ENCODE data around the gene STAMBPL1. TPM values are rescaled to one million over a fixed set of nuclear protein-coding genes. Genes with fewer than 3 reads are reported as not detected.
"Not testable (repeated sequence)": the region's sequence is repeated elsewhere in the genome, so short reads cannot be mapped to it uniquely, and the experiment has no call there.

Gene STAMBPL1
- total RNA-seq, 3 donors from 2014 or later (not counting 1 experiment from before 2014, with no cell fraction given): 14.8 to 30.3 (median 18.1) TPM

DNA sequence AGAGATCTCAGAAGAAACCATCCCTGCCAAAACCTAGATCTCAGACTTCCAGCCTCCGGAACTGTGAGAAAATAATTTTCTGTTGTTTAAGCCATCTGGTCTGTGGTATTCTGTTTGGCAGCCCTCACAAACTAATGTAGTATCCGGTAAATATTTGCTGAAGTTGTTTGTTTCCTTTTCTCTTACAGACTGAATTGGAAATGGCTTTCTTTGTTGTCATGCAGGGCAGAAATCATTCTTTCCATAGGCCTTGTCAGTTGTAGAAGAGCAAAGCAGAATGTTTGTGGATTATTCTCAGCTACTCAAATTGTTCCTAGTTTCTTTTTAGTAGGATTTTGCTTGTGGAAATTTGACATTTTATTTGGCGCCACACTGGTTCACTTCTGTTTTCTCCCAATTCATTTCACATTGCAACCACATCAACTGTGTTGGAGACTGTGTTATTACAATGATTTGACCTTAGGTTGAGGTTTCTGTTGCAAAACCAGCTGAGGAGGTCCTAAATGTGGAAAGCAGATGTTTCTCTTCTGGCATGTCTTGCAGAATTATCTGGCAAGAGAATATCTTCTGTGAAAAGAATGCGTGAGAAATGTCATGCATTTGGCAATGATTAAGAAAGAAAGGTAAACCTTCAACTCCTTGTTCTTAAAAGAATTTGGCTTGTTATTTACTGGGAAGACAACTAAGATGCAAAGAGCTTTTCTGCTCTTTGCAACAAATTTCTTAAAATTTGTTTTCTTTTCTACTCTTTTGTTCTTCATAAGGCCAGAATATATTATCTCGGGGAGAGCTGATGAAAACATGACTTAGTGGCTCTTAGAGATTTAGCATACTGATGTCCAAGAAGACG, 46.7 kb downstream of the STAMBPL1 start:
- Histone ChIP-seq H3K27me3 (ENCODE audit: control insufficient read depth, insufficient read depth, low read length) (no peaks in the 10 kb centered on the region), H3K4me3 (ENCODE audit: low read length) (no peak overlapping the region), H3K4me1 (ENCODE audit: control insufficient read depth, insufficient read depth, low read length) (no peaks in the 10 kb centered on the region), H3K27ac (ENCODE audit: low read length) (no peak overlapping the region), H3K36me3 (ENCODE audit: control insufficient read depth, insufficient read depth, low read length) (peaks cover 26% of the 10 kb centered on the region), H3K9me3 (ENCODE audit: control insufficient read depth, insufficient read depth, low read length) (no peaks in the 10 kb centered on the region)
- intact Hi-C loops (cut with micrococcal nuclease): no loop called here
- Mint-ChIP-seq H3K27me3 (ENCODE audit: low read depth in 2 of 2) (no peaks in the 10 kb centered on the region), H3K4me3 (no peak overlapping the region), H3K27ac (no peak overlapping the region), H3K36me3 (no peaks in the 10 kb centered on the region), H3K4me1 (no peaks in the 10 kb centered on the region), H3K9me3 (no peaks in the 10 kb centered on the region)
- DNase-seq (no peak), ATAC-seq (no peak)
- TF ChIP-seq, protein P1, sequence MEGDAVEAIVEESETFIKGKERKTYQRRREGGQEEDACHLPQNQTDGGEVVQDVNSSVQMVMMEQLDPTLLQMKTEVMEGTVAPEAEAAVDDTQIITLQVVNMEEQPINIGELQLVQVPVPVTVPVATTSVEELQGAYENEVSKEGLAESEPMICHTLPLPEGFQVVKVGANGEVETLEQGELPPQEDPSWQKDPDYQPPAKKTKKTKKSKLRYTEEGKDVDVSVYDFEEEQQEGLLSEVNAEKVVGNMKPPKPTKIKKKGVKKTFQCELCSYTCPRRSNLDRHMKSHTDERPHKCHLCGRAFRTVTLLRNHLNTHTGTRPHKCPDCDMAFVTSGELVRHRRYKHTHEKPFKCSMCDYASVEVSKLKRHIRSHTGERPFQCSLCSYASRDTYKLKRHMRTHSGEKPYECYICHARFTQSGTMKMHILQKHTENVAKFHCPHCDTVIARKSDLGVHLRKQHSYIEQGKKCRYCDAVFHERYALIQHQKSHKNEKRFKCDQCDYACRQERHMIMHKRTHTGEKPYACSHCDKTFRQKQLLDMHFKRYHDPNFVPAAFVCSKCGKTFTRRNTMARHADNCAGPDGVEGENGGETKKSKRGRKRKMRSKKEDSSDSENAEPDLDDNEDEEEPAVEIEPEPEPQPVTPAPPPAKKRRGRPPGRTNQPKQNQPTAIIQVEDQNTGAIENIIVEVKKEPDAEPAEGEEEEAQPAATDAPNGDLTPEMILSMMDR (IDR thresholded peaks at IDR 0.05): no peak
- 95% methylated on average over 5 of the region's 6 CpGs for WGBS (ENCODE audit: insufficient coverage)

DNA sequence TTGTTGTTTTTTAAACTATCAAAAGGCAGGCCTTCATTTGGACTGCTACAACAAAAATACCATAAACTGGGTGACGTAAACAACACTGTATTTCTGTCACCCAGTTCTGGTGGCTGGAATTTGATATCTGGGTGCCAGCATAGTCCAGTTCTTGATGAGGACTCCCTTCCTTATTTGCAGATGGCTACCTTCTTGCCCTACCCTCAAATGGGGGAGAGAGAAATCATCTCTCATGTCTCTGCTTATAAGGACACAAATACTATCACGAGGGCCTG, 47.3 kb downstream of the STAMBPL1 start:
- ATAC-seq: no peak
- DNase-seq: no peak
- Histone ChIP-seq H3K4me1 (ENCODE audit: control insufficient read depth, insufficient read depth, low read length) (no peaks in the 10 kb centered on the region), H3K4me3 (ENCODE audit: low read length) (no peak overlapping the region), H3K27ac (ENCODE audit: low read length) (no peak overlapping the region), H3K27me3 (ENCODE audit: control insufficient read depth, insufficient read depth, low read length) (no peaks in the 10 kb centered on the region), H3K36me3 (ENCODE audit: control insufficient read depth, insufficient read depth, low read length) (peaks cover 25% of the 10 kb centered on the region), H3K9me3 (ENCODE audit: control insufficient read depth, insufficient read depth, low read length) (no peaks in the 10 kb centered on the region)
- Mint-ChIP-seq H3K27ac (no peak overlapping the region), H3K27me3 (ENCODE audit: low read depth in 2 of 2) (no peaks in the 10 kb centered on the region), H3K36me3 (no peaks in the 10 kb centered on the region), H3K4me3 (no peak overlapping the region), H3K9me3 (no peaks in the 10 kb centered on the region), H3K4me1 (peaks cover 0 to under 1% of the 10 kb centered on the region in 2 donors)
- WGBS (ENCODE audit: insufficient coverage): 100% methylated on average over 2 of the region's 2 CpGs
- intact Hi-C loops (cut with micrococcal nuclease): no loop called here
- TF ChIP-seq, protein P1 (IDR thresholded peaks at IDR 0.05): no peak

DNA sequence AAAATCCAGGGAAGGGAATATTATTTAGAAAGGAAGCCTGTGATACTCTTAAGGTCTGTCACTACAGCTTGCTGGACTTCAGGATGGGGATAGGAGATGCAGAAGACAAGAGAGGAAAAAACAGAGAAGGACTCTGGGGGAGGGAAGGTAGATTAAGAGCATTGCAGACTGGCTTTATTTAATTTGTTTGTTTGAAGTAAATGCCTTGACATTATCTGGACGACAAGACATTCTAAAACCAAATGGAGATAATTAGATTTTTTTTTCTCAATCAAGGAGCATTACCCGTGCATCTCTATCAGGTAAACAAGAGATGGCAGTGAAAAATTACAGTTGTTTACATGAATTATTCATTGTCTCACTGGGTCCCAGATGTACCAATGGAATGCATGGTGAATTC, 48.2 kb downstream of the STAMBPL1 start:
- TF ChIP-seq, protein P1 (IDR thresholded peaks at IDR 0.05): no peak
- Histone ChIP-seq H3K4me3 (ENCODE audit: low read length) (no peak overlapping the region), H3K4me1 (ENCODE audit: control insufficient read depth, insufficient read depth, low read length) (no peaks in the 10 kb centered on the region), H3K27ac (ENCODE audit: low read length) (no peak overlapping the region), H3K9me3 (ENCODE audit: control insufficient read depth, insufficient read depth, low read length) (no peaks in the 10 kb centered on the region), H3K27me3 (ENCODE audit: control insufficient read depth, insufficient read depth, low read length) (no peaks in the 10 kb centered on the region), H3K36me3 (ENCODE audit: control insufficient read depth, insufficient read depth, low read length) (peaks cover 18% of the 10 kb centered on the region)
- DNase-seq: no peak
- no peaks in the 10 kb centered on the region for H3K27me3 Mint-ChIP-seq (ENCODE audit: low read depth in 2 of 2)
- intact Hi-C loops (cut with micrococcal nuclease): no loop called here
- H3K36me3 Mint-ChIP-seq: no peaks in the 10 kb centered on the region
- peaks cover 0 to 4% of the 10 kb centered on the region in 2 donors for H3K4me1 Mint-ChIP-seq
- no peak overlapping the region for H3K27ac Mint-ChIP-seq
- 100% methylated on average over 2 of the region's 2 CpGs for WGBS (ENCODE audit: insufficient coverage)
- H3K9me3 Mint-ChIP-seq: no peaks in the 10 kb centered on the region
- no peak overlapping the region for H3K4me3 Mint-ChIP-seq
- no peak for ATAC-seq

DNA sequence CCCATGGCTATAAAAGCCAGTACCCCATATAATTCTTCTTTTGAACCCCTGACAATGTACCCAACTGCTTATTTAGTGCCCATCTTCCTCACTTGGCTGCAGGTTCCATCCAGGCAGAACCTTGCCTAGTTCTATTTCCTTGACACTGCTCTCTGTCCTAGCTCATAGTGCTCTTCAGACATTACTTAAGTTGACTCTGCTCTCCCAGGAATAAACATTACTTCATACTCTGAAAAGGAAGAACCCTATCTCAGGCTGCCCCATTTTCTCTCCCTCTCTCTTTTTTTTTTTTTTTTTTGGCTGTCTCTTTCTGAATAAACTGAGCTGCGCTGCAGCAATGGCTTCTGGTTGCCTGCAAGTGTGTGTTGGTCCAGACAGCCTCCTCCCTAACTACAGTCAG, 51.5 kb downstream of the STAMBPL1 start:
- peaks cover 4% of the 10 kb centered on the region for H3K36me3 ChIP-seq (ENCODE audit: control insufficient read depth, insufficient read depth, low read length)
- 100% methylated on average over 1 of the region's 1 CpG for WGBS (ENCODE audit: insufficient coverage)
- no peak overlapping the region for H3K4me3 Mint-ChIP-seq
- H3K36me3 Mint-ChIP-seq: no peaks in the 10 kb centered on the region
- H3K27me3 Mint-ChIP-seq (ENCODE audit: low read depth in 2 of 2): no peaks in the 10 kb centered on the region
- H3K4me3 ChIP-seq (ENCODE audit: low read length): no peak overlapping the region
- H3K4me1 Mint-ChIP-seq: peaks cover 12 to 16% of the 10 kb centered on the region in 2 donors
- H3K9me3 ChIP-seq (ENCODE audit: control insufficient read depth, insufficient read depth, low read length): no peaks in the 10 kb centered on the region
- no peak overlapping the region for H3K27ac ChIP-seq (ENCODE audit: low read length)
- no peak for DNase-seq
- no peak overlapping the region for H3K27ac Mint-ChIP-seq
- TF ChIP-seq, protein P1 (IDR thresholded peaks at IDR 0.05): no peak
- H3K9me3 Mint-ChIP-seq: no peaks in the 10 kb centered on the region
- ATAC-seq: no peak
- H3K4me1 ChIP-seq (ENCODE audit: control insufficient read depth, insufficient read depth, low read length): peaks cover 9% of the 10 kb centered on the region
- intact Hi-C loops (cut with micrococcal nuclease): loop anchor here (5.0 kb wide), 1 partner anchor 49 kb away; the partner anchor contains the start of gene STAMBPL1
- no peaks in the 10 kb centered on the region for H3K27me3 ChIP-seq (ENCODE audit: control insufficient read depth, insufficient read depth, low read length)

DNA sequence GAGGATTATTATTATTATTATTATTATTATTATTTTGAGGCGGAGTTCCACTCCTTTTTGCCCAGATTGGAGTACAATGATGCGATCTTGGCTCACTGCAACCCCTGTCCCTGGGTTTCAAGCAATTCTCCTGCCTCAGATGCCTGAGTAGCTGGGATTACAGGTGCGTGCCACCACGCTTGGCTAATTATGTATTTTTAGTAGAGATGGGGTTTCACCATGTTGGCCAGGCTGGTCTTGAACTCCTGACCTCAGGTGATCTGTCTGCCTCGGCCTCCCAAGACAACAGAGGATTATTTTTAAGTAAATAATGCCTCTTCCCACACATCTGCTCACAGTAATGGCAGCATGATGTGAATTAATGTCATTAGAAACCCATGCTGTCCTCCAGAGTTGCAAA, 52.0 kb downstream of the STAMBPL1 start:
- not testable (repeated sequence) for H3K27ac ChIP-seq (ENCODE audit: low read length); H3K36me3 ChIP-seq (ENCODE audit: control insufficient read depth, insufficient read depth, low read length); DNase-seq; H3K9me3 Mint-ChIP-seq; H3K36me3 Mint-ChIP-seq; H3K27me3 ChIP-seq (ENCODE audit: control insufficient read depth, insufficient read depth, low read length); ATAC-seq; H3K9me3 ChIP-seq (ENCODE audit: control insufficient read depth, insufficient read depth, low read length); H3K27me3 Mint-ChIP-seq (ENCODE audit: low read depth in 2 of 2); H3K4me1 ChIP-seq (ENCODE audit: control insufficient read depth, insufficient read depth, low read length); H3K4me3 Mint-ChIP-seq; H3K4me3 ChIP-seq (ENCODE audit: low read length)
- H3K27ac Mint-ChIP-seq: peak overlapping the region in 1 of 2 donors; percentile 13
- WGBS (ENCODE audit: insufficient coverage): 90% methylated on average over 4 of the region's 5 CpGs
- peaks cover 12 to 16% of the 10 kb centered on the region in 2 donors for H3K4me1 Mint-ChIP-seq
- intact Hi-C loops (cut with micrococcal nuclease): loop anchor here (1.0 to 5.0 kb wide), 2 partner anchors 50 to 97 kb away; partner anchors contain the start of gene STAMBPL1

Measured in natural killer cell (primary cell).